ENCODE results near the gene TMEM150B.

DNA sequence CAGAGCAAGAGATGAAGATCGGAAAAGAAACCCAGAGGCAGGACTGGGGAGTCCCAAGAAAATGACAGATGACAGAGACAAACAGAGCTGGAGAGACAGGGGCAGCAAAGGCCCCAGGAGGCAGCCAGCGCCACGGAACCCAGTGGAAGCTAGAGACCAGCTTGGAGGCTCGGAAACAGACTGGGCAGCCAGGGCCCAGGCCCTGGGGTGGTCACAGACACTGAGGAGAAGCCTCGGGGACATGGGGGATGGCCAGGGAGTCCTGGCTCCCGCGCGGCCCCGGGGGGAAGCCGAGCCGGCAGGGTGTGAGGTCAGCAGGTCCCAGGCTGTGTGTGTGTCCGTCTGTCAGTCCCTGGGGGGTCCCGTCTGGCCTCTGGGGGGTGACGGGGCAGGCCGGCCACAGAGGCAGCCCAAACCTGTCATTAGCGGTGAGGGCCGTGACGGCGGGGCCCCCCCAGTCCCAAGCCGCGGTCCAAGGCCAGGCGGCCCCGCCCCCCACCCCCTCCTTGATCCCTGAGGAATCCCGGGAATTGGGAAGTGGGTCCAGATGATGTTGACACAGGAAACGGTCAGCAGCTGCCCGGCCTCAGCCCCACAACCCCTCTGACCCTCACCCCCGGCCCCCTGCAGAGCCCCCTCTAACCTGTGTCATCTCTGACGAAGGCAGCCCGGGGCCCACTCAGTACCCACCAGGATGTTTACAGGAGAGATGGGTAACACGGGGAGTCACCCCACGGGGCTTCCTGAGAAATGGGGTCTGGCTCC is 49.0 kb upstream of the TMEM150B start:
- TF ChIP-seq, protein P1, sequence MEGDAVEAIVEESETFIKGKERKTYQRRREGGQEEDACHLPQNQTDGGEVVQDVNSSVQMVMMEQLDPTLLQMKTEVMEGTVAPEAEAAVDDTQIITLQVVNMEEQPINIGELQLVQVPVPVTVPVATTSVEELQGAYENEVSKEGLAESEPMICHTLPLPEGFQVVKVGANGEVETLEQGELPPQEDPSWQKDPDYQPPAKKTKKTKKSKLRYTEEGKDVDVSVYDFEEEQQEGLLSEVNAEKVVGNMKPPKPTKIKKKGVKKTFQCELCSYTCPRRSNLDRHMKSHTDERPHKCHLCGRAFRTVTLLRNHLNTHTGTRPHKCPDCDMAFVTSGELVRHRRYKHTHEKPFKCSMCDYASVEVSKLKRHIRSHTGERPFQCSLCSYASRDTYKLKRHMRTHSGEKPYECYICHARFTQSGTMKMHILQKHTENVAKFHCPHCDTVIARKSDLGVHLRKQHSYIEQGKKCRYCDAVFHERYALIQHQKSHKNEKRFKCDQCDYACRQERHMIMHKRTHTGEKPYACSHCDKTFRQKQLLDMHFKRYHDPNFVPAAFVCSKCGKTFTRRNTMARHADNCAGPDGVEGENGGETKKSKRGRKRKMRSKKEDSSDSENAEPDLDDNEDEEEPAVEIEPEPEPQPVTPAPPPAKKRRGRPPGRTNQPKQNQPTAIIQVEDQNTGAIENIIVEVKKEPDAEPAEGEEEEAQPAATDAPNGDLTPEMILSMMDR (IDR thresholded peaks at IDR 0.05), result no peak
- no peak for TF ChIP-seq POLR2A (IDR thresholded peaks at IDR 0.05)

Data from uterus (tissue), 2 donors.